Measurements from ENCODE around the gene SOCS6. TPM values are rescaled to one million over a fixed set of nuclear protein-coding genes. Genes with fewer than 3 reads are reported as not detected.

The SOCS6 gene
- total RNA-seq, 1 donor from 2014 or later, result 20.2 TPM

- TF ChIP-seq CTCF (IDR thresholded peaks at IDR 0.05; ENCODE audit: borderline replicate concordance), result no peak
- no peaks in the 10 kb centered on the region for H3K27me3 ChIP-seq (ENCODE audit: low read depth)
- intact Hi-C loops (cut with micrococcal nuclease), result no loop called here
- DNase-seq, result no peak
- H3K4me3 ChIP-seq, result no peak overlapping the region
- H3K27ac ChIP-seq (replicated peaks), result no peak overlapping the region
- H3K4me1 ChIP-seq, result peaks cover 10% of the 10 kb centered on the region
- no peaks in the 10 kb centered on the region for H3K36me3 ChIP-seq
- peaks cover 9% of the 10 kb centered on the region for H3K9me3 ChIP-seq (replicated peaks)
Measured at GRCh38 chr18:70280007-70280925, 8.6 kb upstream of the SOCS6 start.

- intact Hi-C loops (cut with micrococcal nuclease), result no loop called here
- H3K4me1 ChIP-seq, result peaks cover 35% of the 10 kb centered on the region
- H3K27me3 ChIP-seq (ENCODE audit: low read depth), result no peaks in the 10 kb centered on the region
- peak overlapping the region; percentile 16 for H3K27ac ChIP-seq (replicated peaks)
- H3K9me3 ChIP-seq (replicated peaks), result peaks cover 5% of the 10 kb centered on the region
- H3K36me3 ChIP-seq, result no peaks in the 10 kb centered on the region
- TF ChIP-seq CTCF (IDR thresholded peaks at IDR 0.05; ENCODE audit: borderline replicate concordance), result no peak
- H3K4me3 ChIP-seq, result no peak overlapping the region
- DNase-seq, result no peak
Measured at GRCh38 chr18:70284976-70285620, 3.7 kb upstream of the SOCS6 start.

- Histone ChIP-seq H3K9me3 (replicated peaks) (no peaks in the 10 kb centered on the region), H3K4me3 (peak overlapping the region; percentile 80), H3K27me3 (ENCODE audit: low read depth) (no peaks in the 10 kb centered on the region), H3K4me1 (peaks cover 51% of the 10 kb centered on the region), H3K27ac (replicated peaks) (peak overlapping the region; percentile 90), H3K36me3 (no peaks in the 10 kb centered on the region)
- no peak for TF ChIP-seq CTCF (IDR thresholded peaks at IDR 0.05; ENCODE audit: borderline replicate concordance)
- intact Hi-C loops (cut with micrococcal nuclease), result no loop called here
- DNase-seq, result no peak
Measured at GRCh38 chr18:70287731-70288130, 1.1 kb upstream of the SOCS6 start.

- intact Hi-C loops (cut with micrococcal nuclease), result no loop called here
- peak; percentile 52 for DNase-seq
- no peaks in the 10 kb centered on the region for H3K36me3 ChIP-seq
- no peak for TF ChIP-seq CTCF (IDR thresholded peaks at IDR 0.05; ENCODE audit: borderline replicate concordance)
- no peaks in the 10 kb centered on the region for H3K9me3 ChIP-seq (replicated peaks)
- peak overlapping the region; percentile 80 for H3K4me3 ChIP-seq
- H3K4me1 ChIP-seq, result peaks cover 57% of the 10 kb centered on the region
- H3K27ac ChIP-seq (replicated peaks), result peak overlapping the region; percentile 90
- no peaks in the 10 kb centered on the region for H3K27me3 ChIP-seq (ENCODE audit: low read depth)
Measured at GRCh38 chr18:70288171-70288850, 534 bp upstream of the SOCS6 start.

Data from left ventricle myocardium inferior (tissue), 1 donor.